Mesodermal cell (in vitro differentiated cells): ENCODE measurements around the gene PEPD.

Experiments used
- H3K27ac ChIP-seq: 2 replicates; pipeline ENCODE4 v1.7.0; 2013; ENCODE audit warnings: mild to moderate bottlenecking, low read depth, low read length, moderate library complexity; ENCODE audit not compliant: severe bottlenecking
- H3K36me3 ChIP-seq: 2 replicates; pipeline ENCODE4 v1.7.1; 2013; ENCODE audit warnings: mild to moderate bottlenecking, low read length, moderate library complexity; ENCODE audit not compliant: control insufficient read depth, insufficient read depth
- H3K4me1 ChIP-seq: one replicate; pipeline ENCODE4 v1.7.1; 2013; ENCODE audit warnings: mild to moderate bottlenecking, low read length; ENCODE audit not compliant: insufficient read depth, control insufficient read depth, poor library complexity, severe bottlenecking
- H3K4me3 ChIP-seq: 2 replicates; pipeline ENCODE4 v1.7.0; 2013; ENCODE audit warnings: low read length, control low read depth, mild to moderate bottlenecking; ENCODE audit not compliant: insufficient read depth, poor library complexity, severe bottlenecking; ENCODE audit errors: extremely low read depth
- H3K9me3 ChIP-seq: 2 replicates; pipeline ENCODE4 v1.7.1; 2013; ENCODE audit warnings: mild to moderate bottlenecking, low read length, moderate library complexity; ENCODE audit not compliant: control insufficient read depth
- WGBS, 2 experiments: methylation state at CpG; one replicate each; pipeline ENCODE4 v1.1.5; 2013; ENCODE audit warnings: missing lambda C conversion rate in 2 of 2; ENCODE audit not compliant: insufficient coverage in 2 of 2; 5-methylcytosine and 5-hydroxymethylcytosine counted together

Gene PEPD

GRCh38 chr19:33410915-33411401, 110.6 kb downstream of the PEPD start:
- H3K4me3 ChIP-seq = no peak overlapping the region
- 81 to 92% methylated on average over 17 to 20 of the region's 21 CpGs for WGBS, 2 experiments
- no peak overlapping the region for H3K27ac ChIP-seq
- H3K4me1 ChIP-seq = no peaks in the 10 kb centered on the region
- H3K36me3 ChIP-seq = no peaks in the 10 kb centered on the region
- H3K9me3 ChIP-seq = no peaks in the 10 kb centered on the region

DNA sequence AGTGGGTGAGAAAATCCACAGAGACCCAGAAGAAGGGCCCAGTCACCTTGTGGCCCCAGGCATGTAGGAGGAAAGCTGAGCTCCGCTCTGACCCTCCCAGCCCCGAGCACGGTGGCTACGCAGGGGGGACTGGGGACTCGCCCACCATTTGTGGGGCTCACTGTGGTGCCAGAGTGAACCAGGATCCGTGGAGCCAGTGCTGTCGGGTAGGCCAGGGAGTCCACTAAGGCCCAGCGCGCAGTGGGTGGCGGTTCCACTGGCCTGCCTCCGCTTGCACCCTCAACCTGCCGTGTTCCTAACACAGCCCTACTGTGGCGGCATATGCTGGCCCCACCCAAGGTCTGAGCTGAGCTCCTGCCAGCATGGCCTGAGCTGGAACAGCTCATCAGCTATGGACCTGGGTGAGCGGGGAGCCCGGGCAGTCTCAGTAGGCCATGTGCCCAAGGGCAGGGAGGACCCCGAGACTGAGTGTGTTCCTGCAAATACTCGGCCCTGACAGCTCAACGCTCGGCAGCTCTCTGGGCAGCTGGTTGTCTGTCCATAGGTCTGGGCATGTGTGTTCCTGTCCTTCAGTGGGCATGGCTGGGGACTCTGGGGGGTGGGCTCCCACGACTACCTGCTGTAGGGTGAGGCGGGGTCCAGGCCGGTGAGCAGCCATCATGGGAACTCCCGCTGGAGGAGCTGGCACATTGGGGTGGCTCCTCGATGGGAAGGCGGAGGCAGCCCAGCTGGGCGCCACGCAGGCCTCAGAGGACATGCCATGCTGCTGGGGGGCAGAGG, 111.5 kb downstream of the PEPD start:
- Histone ChIP-seq H3K27ac (no peak overlapping the region), H3K36me3 (no peaks in the 10 kb centered on the region), H3K9me3 (no peaks in the 10 kb centered on the region), H3K4me3 (no peak overlapping the region), H3K4me1 (no peaks in the 10 kb centered on the region)
- WGBS, 2 experiments = 92 to 94% methylated on average over 25 to 27 of the region's 27 CpGs

DNA sequence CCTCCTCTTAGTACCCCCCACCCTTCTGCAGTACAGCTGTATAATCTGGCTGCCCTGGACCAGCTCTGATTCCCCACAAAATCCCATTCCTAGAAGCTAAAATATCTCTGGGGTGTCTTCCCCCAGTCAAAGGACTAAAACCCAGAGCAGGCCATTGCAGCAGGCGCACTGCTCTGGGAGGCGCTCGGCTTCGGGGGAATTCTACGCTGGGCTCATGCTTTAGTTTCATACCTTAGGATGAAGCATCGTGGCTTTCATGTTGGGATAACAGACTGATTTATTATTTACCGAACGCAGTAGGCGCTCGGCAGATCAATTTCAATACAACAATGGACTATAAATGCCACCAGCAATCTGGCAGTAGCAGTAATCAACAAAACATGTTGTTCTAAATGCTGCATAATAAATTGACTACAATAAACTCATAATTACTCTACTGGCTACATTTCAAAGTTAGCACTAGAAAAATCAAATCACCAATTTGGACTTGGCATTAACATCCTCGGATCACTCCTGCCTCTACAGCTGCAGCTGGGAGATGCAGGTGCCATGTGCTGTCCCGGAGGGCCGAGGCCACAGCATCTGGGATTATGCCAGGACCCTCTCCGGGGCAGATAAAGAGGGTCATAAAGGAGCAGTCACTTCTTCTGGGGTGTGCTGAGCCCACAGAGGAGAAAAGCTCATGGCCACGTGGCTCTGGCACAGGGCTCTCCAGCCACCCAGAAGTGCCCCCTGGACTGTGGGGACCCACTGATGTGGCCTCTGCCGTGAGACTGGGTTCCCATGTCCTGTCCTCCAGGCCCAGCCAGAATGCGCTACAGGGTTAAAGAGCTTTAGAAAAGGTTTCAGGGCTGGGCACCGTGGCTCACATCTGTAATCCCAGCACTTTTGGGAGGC, 112.8 kb downstream of the PEPD start:
- Histone ChIP-seq H3K4me1 (no peaks in the 10 kb centered on the region), H3K36me3 (no peaks in the 10 kb centered on the region), H3K4me3 (no peak overlapping the region), H3K27ac (no peak overlapping the region), H3K9me3 (no peaks in the 10 kb centered on the region)
- WGBS, 2 experiments = 91 to 96% methylated on average over 12 to 13 of the region's 18 CpGs

DNA sequence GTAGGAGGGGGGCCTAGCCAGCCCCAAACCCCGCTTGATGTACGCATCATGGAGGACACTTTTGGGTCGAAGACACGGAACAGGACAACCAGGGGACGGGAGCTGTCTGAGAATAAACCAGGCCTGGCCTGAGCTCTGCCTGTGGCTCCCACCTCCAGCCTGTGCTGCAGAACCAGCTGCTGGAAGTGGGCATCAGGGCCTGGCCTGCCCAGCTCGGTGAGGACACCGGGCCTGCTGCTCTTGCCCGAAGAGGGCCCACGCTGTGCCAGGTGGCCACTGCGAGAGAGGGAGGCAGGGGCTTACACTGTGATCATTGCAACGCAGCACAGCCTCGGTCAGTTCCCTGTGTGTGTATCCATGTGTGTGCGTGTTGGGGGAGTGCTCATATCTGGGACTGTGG, 113.5 kb downstream of the PEPD start:
- Histone ChIP-seq H3K4me1 (no peaks in the 10 kb centered on the region), H3K27ac (no peak overlapping the region), H3K36me3 (no peaks in the 10 kb centered on the region), H3K4me3 (no peak overlapping the region), H3K9me3 (no peaks in the 10 kb centered on the region)
- WGBS, 2 experiments = 83 to 92% methylated on average over 9 to 12 of the region's 13 CpGs

DNA sequence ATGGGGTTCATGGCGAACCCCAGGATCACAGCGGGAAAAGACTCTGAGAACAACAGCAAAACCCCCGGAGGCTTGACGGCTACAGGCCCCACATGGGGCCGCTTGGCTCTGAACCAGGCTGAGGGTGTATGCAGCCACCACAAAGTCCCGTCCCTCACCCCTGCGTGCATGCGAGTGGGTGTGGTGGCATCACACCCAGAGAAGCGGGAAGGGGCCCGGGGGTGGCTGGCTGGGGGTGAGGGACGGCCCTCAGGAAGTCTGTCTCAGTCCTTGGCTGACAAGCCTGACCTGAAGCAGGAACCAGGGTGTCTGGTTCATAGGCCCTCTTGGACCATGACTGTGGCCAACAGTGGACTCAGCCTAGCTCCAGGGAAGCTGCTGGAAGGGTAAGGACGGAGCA, 113.9 kb downstream of the PEPD start:
- 89 to 90% methylated on average over 10 to 11 of the region's 12 CpGs for WGBS, 2 experiments
- H3K4me3 ChIP-seq = no peak overlapping the region
- no peaks in the 10 kb centered on the region for H3K4me1 ChIP-seq
- no peak overlapping the region for H3K27ac ChIP-seq
- H3K36me3 ChIP-seq = no peaks in the 10 kb centered on the region
- no peaks in the 10 kb centered on the region for H3K9me3 ChIP-seq

- Histone ChIP-seq H3K4me1 (no peaks in the 10 kb centered on the region), H3K4me3 (no peak overlapping the region), H3K9me3 (no peaks in the 10 kb centered on the region), H3K27ac (no peak overlapping the region), H3K36me3 (no peaks in the 10 kb centered on the region)
- 72 to 77% methylated on average over 8 to 9 of the region's 9 CpGs for WGBS, 2 experiments
These were observed 114.4 kb downstream of the PEPD start for GRCh38 chr19:33407140-33407551.

DNA sequence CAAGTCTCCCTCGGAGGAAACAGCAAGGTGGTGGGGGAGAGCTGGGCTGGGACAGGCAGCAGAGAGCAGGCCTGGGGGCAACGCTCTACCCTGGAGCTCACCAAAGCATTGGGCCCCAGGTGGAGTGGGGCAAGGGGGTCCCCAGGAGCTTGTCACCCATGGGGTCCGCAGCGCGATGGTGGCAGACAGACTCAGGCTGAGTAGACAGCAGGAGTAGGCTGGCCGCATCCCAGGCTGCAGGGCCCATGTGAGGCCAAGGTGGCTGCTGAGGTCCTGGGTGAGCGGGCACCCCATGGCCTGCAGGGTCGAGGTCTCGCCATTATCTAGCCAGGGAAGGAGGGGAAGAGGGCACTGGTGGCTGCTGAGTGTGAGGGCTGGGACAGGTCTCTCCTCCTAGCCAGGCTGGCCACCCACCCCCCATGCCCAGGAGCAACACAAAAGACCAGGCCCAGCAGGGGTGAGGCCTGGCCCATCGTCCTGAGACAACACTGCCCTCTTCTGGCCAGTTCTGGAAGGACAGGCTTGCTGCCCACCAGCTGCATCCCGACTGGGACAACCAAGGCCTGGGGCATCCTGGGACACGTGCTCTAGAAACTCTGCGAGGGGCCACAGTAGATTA, 115.0 kb downstream of the PEPD start:
- H3K36me3 ChIP-seq = no peaks in the 10 kb centered on the region
- no peaks in the 10 kb centered on the region for H3K9me3 ChIP-seq
- no peak overlapping the region for H3K4me3 ChIP-seq
- WGBS, 2 experiments = 65 to 71% methylated on average over 10 of the region's 13 CpGs
- no peaks in the 10 kb centered on the region for H3K4me1 ChIP-seq
- no peak overlapping the region for H3K27ac ChIP-seq

DNA sequence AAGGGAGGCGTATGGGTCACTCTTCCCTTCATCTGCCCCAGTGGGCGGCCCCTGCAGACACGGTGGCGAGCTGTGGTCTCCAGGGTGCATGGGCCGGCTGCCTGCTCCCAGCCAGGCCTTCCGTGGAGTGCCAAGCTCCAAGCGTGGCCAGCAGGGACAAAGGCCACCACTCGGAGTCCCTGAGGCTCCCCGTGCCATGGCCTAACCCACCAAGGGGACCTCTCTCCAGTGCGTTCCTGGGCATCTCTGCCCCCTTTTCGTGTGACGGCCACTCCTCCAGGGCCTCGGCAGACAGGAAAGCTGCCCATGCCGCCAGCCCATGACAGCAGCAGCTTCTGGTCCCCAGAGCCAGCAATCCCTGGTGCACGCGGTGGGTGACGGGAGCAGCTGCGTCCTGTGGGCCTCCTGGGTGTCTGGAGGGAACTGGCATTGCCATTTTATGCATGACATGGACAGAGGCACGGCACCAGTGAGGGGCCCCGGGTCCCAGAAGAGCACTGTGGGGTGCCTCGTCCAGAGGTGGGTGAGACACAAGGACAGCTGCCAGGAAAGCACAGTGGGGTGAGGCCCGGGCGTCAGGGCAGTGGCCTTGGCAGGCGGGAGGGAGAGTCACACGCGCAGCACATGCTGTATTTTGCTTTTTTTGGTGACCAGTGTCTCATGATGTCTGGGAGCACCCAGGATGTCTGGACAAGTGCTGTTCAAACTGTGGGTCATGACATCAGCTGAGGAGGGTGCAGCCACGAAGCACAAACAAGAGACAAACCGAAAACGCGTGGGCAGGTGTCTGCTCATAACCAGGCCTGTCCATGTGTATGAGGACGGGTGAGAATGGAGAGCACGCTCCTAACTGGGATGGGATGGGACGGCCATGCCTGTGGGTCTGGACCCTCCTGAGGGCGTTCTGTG, 115.8 kb downstream of the PEPD start:
- Histone ChIP-seq H3K36me3 (no peaks in the 10 kb centered on the region), H3K27ac (no peak overlapping the region), H3K9me3 (no peaks in the 10 kb centered on the region), H3K4me3 (no peak overlapping the region), H3K4me1 (no peaks in the 10 kb centered on the region)
- 94% methylated on average over 33 to 34 of the region's 34 CpGs for WGBS, 2 experiments

- no peak overlapping the region for H3K27ac ChIP-seq
- 84 to 88% methylated on average over 8 of the region's 8 CpGs for WGBS, 2 experiments
- no peaks in the 10 kb centered on the region for H3K9me3 ChIP-seq
- no peak overlapping the region for H3K4me3 ChIP-seq
- no peaks in the 10 kb centered on the region for H3K4me1 ChIP-seq
- no peaks in the 10 kb centered on the region for H3K36me3 ChIP-seq
These were observed 116.4 kb downstream of the PEPD start for GRCh38 chr19:33405254-33405552.
